Choroid plexus epithelial cell (primary cell): Measurements from ENCODE around the gene PDE2A.

Experiments
- DNase-seq: peaks from one replicate; pipeline ENCODE4 v3.0.0-alpha.2; 2010; ENCODE audit warnings: low read depth
- H3K4me3 ChIP-seq: 2 replicates; pipeline ENCODE4 v1.5.1; 2011; ENCODE audit warnings: low read depth, mild to moderate bottlenecking, control low read depth, low read length, moderate library complexity
- TF ChIP-seq, protein P1 (sequence below): conservative IDR thresholded peaks from 2 replicates; pipeline ENCODE4 v1.5.1; 2011; ENCODE audit warnings: low read depth, mild to moderate bottlenecking, control low read depth, inconsistent platforms, low read length, moderate library complexity

Gene PDE2A

GRCh38 chr11:72673943-72674828, at the start of gene PDE2A:
Gene PDE2A, minus strand, starts transcription at chr11:72674422. Its CDS starts 215 bp downstream, at chr11:72674207.
- no peak for DNase-seq
- H3K4me3 ChIP-seq: no peak within 1 kb of the TSS
- TF ChIP-seq, protein P1, sequence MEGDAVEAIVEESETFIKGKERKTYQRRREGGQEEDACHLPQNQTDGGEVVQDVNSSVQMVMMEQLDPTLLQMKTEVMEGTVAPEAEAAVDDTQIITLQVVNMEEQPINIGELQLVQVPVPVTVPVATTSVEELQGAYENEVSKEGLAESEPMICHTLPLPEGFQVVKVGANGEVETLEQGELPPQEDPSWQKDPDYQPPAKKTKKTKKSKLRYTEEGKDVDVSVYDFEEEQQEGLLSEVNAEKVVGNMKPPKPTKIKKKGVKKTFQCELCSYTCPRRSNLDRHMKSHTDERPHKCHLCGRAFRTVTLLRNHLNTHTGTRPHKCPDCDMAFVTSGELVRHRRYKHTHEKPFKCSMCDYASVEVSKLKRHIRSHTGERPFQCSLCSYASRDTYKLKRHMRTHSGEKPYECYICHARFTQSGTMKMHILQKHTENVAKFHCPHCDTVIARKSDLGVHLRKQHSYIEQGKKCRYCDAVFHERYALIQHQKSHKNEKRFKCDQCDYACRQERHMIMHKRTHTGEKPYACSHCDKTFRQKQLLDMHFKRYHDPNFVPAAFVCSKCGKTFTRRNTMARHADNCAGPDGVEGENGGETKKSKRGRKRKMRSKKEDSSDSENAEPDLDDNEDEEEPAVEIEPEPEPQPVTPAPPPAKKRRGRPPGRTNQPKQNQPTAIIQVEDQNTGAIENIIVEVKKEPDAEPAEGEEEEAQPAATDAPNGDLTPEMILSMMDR: no peak

DNA sequence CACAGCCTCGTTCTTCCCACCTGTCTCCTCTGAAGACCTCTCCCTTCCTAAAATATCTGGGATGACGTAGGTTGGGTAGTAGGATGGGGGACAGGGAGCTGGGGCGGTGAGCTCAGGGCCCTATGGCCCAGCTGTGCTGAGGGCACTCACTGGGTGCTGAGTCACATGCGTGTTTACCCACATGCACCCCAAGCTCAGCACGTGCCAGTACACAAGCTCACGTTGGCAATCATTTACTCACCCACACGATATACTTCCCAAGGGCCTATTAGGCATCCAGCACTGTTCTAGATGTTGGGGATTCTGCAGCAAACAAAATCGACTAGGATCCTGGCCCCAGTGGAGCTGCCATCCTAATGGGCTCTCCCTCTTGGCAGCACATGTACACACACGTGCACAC, 49.3 kb upstream of the PDE2A start:
- no peak for DNase-seq
- TF ChIP-seq, protein P1: no peak
- H3K4me3 ChIP-seq: no peak overlapping the region

DNA sequence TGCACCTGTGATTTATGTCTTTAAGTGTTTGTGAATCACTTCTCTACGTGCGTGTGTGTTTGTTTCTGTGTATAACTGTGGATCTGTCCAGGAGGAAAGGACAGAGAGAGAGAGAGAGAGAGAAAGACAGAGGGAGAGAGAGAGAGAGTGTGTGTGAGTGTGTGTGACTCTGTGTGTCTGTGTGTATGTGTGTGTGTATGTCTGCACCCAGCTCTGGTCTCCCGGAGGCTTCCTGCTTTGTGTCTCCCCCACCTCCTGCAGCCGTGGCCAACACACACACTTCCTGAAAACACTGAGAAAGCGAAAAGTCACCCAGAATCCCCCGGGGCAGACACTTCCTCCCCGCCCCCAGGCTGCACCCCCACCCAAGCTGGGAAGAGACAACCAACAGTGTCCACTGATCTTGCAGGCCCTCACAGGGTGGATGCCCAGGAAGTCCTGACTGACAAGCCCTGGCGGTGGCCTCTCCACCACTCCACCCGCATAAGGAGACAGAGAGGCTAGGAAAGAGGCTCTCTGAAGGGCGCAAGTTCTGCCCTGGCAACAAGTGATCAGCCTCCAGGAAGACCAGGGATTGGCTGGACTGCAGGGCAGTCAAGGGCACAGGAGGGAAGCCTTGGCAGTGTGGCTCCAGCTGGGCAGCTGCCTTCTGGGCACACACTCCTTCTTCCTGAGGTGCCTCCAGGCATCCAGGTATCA, 48.0 kb upstream of the PDE2A start:
- peak; percentile 96 for DNase-seq
- peak overlapping the region; percentile 62 for H3K4me3 ChIP-seq
- TF ChIP-seq, protein P1: no peak

DNA sequence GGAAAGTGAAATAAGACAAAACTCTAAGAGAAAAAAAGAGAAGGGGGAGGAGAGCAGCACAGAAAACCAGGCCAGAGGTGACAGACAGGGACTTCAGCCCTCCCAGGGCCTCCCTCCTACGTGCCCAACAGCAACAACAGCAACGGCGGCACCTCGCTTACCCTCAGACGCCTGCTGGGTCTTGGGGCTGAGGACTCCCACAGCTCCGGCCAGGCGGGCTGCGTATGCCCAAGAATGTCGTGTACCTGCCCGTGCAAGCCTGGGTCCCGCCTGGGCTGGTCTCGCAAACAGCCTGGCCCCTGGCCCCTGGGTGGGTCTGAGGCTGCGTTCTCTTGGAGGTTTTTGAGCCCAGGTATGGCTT, 47.4 kb upstream of the PDE2A start:
- DNase-seq: peak; percentile 57
- peak overlapping the region; percentile 62 for H3K4me3 ChIP-seq
- TF ChIP-seq, protein P1: no peak

GRCh38 chr11:72721276-72721675, 47.1 kb upstream of the PDE2A start:
- H3K4me3 ChIP-seq: peak overlapping the region; percentile 62

GRCh38 chr11:72720784-72721183, 46.6 kb upstream of the PDE2A start:
- peak overlapping the region; percentile 62 for H3K4me3 ChIP-seq
- DNase-seq: no peak
- TF ChIP-seq, protein P1: no peak

More at GRCh38 chr11:72721276-72721675, 47.1 kb upstream of the PDE2A start:
- no peak for DNase-seq
- TF ChIP-seq, protein P1: no peak

DNA sequence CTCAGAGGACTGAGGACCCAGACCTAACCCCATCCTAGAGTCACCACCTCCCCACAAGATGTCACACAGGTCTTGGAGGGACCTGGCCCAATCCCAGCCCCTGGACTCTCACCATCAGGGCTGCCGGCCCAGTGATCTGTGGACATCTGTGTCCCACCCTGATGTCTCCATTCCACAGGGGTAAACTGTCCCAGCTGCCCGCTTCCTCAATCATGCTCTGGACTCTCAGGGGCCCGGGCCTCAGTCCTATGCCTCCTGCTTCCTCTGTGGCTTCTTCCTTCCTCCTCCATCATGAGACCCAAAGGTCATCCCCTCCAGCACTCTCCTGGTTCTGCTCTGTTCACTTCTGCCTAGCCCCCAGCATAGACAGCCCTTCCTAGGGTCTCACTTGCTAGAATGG, 45.8 kb upstream of the PDE2A start:
- H3K4me3 ChIP-seq: peak overlapping the region; percentile 17

More for the DNA sequence above, 45.8 kb upstream of the PDE2A start:
- DNase-seq: no peak
- TF ChIP-seq, protein P1: no peak
